ENCODE data around the gene CHMP5. TPM values are rescaled to one million over a fixed set of nuclear protein-coding genes. Genes with fewer than 3 reads are reported as not detected.

Gene CHMP5
- total RNA-seq, 1 experiment from 2014 or later, result 61.8 TPM

- TF ChIP-seq EZH2phosphoT487 (IDR thresholded peaks at IDR 0.05; ENCODE audit: borderline replicate concordance), result no peak
- no peak for TF ChIP-seq SP1 (IDR thresholded peaks at IDR 0.05; ENCODE audit: low read depth)
- TF ChIP-seq ZBTB33 (IDR thresholded peaks at IDR 0.05; ENCODE audit: extremely low read depth, insufficient replicate concordance, low read length), result no peak
- no peak for TF ChIP-seq CTCF (IDR thresholded peaks at IDR 0.05 in 2 of 3, conservative IDR thresholded peaks at IDR 0.05 in 1 of 3; ENCODE audit: borderline replicate concordance in 1 of 3, insufficient read depth in 1 of 3, low read depth in 2 of 3, low read length in 2 of 3)
- no peak for TF ChIP-seq YY1 (IDR thresholded peaks at IDR 0.05; ENCODE audit: extremely low read depth, insufficient replicate concordance, low read depth, low read length)
- TF ChIP-seq ELF1 (IDR thresholded peaks at IDR 0.05; ENCODE audit: borderline replicate concordance, low read depth), result no peak
- no peak for TF ChIP-seq ZFX (IDR thresholded peaks at IDR 0.05)
- TF ChIP-seq SRF (IDR thresholded peaks at IDR 0.05; ENCODE audit: low read depth), result no peak
- no peak for TF ChIP-seq CEBPB (IDR thresholded peaks at IDR 0.05; ENCODE audit: low read depth)
- no peak for TF ChIP-seq SIN3A (IDR thresholded peaks at IDR 0.05; ENCODE audit: low read depth)
- no peak for TF ChIP-seq FOSL1 (IDR thresholded peaks at IDR 0.05; ENCODE audit: low read depth)
- no peak for TF ChIP-seq POLR2AphosphoS5 (IDR thresholded peaks at IDR 0.05; ENCODE audit: low read depth, low read length)
- TF ChIP-seq ZNF274 (IDR thresholded peaks at IDR 0.05; ENCODE audit: low read depth, low read length), result no peak
- no peak for TF ChIP-seq RAD21 (IDR thresholded peaks at IDR 0.05; ENCODE audit: low read depth)
- TF ChIP-seq ATF3 (IDR thresholded peaks at IDR 0.05), result no peak
- no peak for TF ChIP-seq JUND (IDR thresholded peaks at IDR 0.05)
- H3K4me2 ChIP-seq (ENCODE audit: low read length), result no peak overlapping the region
- H3K4me3 ChIP-seq (replicated peaks in 1 of 2; ENCODE audit: low read depth in 1 of 2, low read length in 2 of 2), result no peak overlapping the region
- H3K9ac ChIP-seq (ENCODE audit: low read length), result no peak overlapping the region
- CTCF ChIA-PET, result no interaction called here
- H4K20me1 ChIP-seq (ENCODE audit: insufficient read depth), result no peaks in the 10 kb centered on the region
- H3K79me2 ChIP-seq (ENCODE audit: insufficient read depth, low read length), result peaks cover 85% of the 10 kb centered on the region
- H3K9me3 ChIP-seq (ENCODE audit: control insufficient read depth in 1 of 2, insufficient read depth in 1 of 2, low read depth in 1 of 2, low read length in 2 of 2), result no peaks in the 10 kb centered on the region
- peaks cover 41 to 47% of the 10 kb centered on the region in 2 experiments; a peak in 3 of 4 replicates for H3K36me3 ChIP-seq (ENCODE audit: control insufficient read depth in 1 of 2, insufficient read depth in 2 of 2, low read length in 2 of 2)
- H3K4me1 ChIP-seq (ENCODE audit: control insufficient read depth in 1 of 2, insufficient read depth in 2 of 2, low read length in 2 of 2), result peaks cover 5 to 22% of the 10 kb centered on the region in 2 experiments; a peak in 2 of 4 replicates
- POLR2A ChIA-PET, result no interaction called here
- no peak for DNase-seq (ENCODE audit: low read depth, low spot score)
- intact Hi-C loops (cut with micrococcal nuclease), result no loop called here
- no peak for ATAC-seq
- BruUV-seq (replicated peaks), result no TSS peak
- H3K9me2 ChIP-seq (ENCODE audit: insufficient read depth), result no peaks in the 10 kb centered on the region
- no peak overlapping the region for H3K27ac ChIP-seq (ENCODE audit: low read depth, low read length)
- RAD21 ChIA-PET (ENCODE audit: low non-redundant PET in 1 of 2, low total read pairs in 2 of 2, uncharacterized antibody in 2 of 2, unreplicated experiment in 2 of 2), result no interaction called here
- no peak overlapping the region for H2AFZ ChIP-seq (ENCODE audit: low read depth, low read length, poor library complexity, severe bottlenecking)
- H3K27me3 ChIP-seq (ENCODE audit: insufficient read depth, low read length), result no peaks in the 10 kb centered on the region
These were observed 28.9 kb downstream of the CHMP5 start for GRCh38 chr9:33293782-33294181.

Measured in HCT116 (cell line).